ENCODE measurements around the gene FBXL16.
A peak's percentile ranks its signal among the peaks of the same experiment; 100 is the strongest.
"Not testable (repeated sequence)": the region's sequence is repeated elsewhere in the genome, so short reads cannot be mapped to it uniquely, and the experiment has no call there.

The FBXL16 gene

GRCh38 chr16:705431-706188, at the start of gene FBXL16:
TSS of gene FBXL16 (minus strand) at chr16:705801. CDS start at chr16:697405, 8,396 bp downstream.
- no peak for DNase-seq (ENCODE audit: low read depth)

GRCh38 chr16:754656-755055, 49.1 kb upstream of the FBXL16 start:
- no peak for DNase-seq (ENCODE audit: low read depth)

GRCh38 chr16:754121-754607, 48.6 kb upstream of the FBXL16 start:
- not testable (repeated sequence) for DNase-seq (ENCODE audit: low read depth)

- no peak for DNase-seq (ENCODE audit: low read depth)
Measured at GRCh38 chr16:752007-752312, 46.4 kb upstream of the FBXL16 start.

GRCh38 chr16:751152-752006, 45.8 kb upstream of the FBXL16 start:
- no peak for DNase-seq (ENCODE audit: low read depth)

GRCh38 chr16:750485-750884, 44.9 kb upstream of the FBXL16 start:
- DNase-seq (ENCODE audit: low read depth), result no peak

- DNase-seq (ENCODE audit: low read depth), result no peak
Measured at GRCh38 chr16:749010-749409, 43.4 kb upstream of the FBXL16 start.

GRCh38 chr16:747978-748746, 42.6 kb upstream of the FBXL16 start:
- no peak for DNase-seq (ENCODE audit: low read depth)

GRCh38 chr16:746637-747036, 41.0 kb upstream of the FBXL16 start:
- DNase-seq (ENCODE audit: low read depth), result no peak

- DNase-seq (ENCODE audit: low read depth), result no peak
Measured at GRCh38 chr16:745739-746138, 40.1 kb upstream of the FBXL16 start.

- DNase-seq (ENCODE audit: low read depth), result no peak
Measured at GRCh38 chr16:743794-744500, 38.3 kb upstream of the FBXL16 start.

GRCh38 chr16:742894-743293, 37.3 kb upstream of the FBXL16 start:
- DNase-seq (ENCODE audit: low read depth), result not testable (repeated sequence)

- no peak for DNase-seq (ENCODE audit: low read depth)
Measured at GRCh38 chr16:741986-742629, 36.5 kb upstream of the FBXL16 start.

GRCh38 chr16:740764-741505, 35.3 kb upstream of the FBXL16 start, which contains the start of gene CIAO3:
TSS of gene CIAO3 (minus strand) at chr16:740997. CDS start at chr16:740985, 12 bp downstream.
- DNase-seq (ENCODE audit: low read depth), result peak; percentile 77

- DNase-seq (ENCODE audit: low read depth), result peak; percentile 41
Measured at GRCh38 chr16:740459-740763, 34.8 kb upstream of the FBXL16 start.

- DNase-seq (ENCODE audit: low read depth), result no peak
Measured at GRCh38 chr16:739560-740458, 34.2 kb upstream of the FBXL16 start.

- DNase-seq (ENCODE audit: low read depth), result no peak
Measured at GRCh38 chr16:736936-737481, 31.4 kb upstream of the FBXL16 start.

GRCh38 chr16:735982-736453, 30.4 kb upstream of the FBXL16 start:
- no peak for DNase-seq (ENCODE audit: low read depth)

Data from CMK (cell line).